Activated T-helper 17 cell treated with anti-CD3 and anti-CD28 coated beads, Interleukin-2, amount 50 U/mL, for 72 hours (primary cell): ENCODE data around the gene FRMD1. TPM values are rescaled to one million over a fixed set of nuclear protein-coding genes. Genes with fewer than 3 reads are reported as not detected.

Source experiments
- ATAC-seq: fragments of 150-1000 bp; cut with Tn5 transposase; replicated peaks from 2 replicates; pipeline ENCODE4 v1.10.0; 2021; ENCODE audit warnings: mild to moderate bottlenecking, moderate library complexity
- H3K27ac Mint-ChIP-seq: one replicate; pipeline ENCODE4 v1.8.0; 2022; ENCODE audit warnings: mixed read lengths
- H3K27me3 Mint-ChIP-seq: one replicate; pipeline ENCODE4 v1.8.0; 2022; ENCODE audit warnings: mixed read lengths
- H3K36me3 Mint-ChIP-seq: one replicate; pipeline ENCODE4 v1.8.0; 2022; ENCODE audit warnings: low read depth, mild to moderate bottlenecking, mixed read lengths
- H3K4me1 Mint-ChIP-seq: one replicate; pipeline ENCODE4 v1.8.0; 2022; ENCODE audit warnings: mixed read lengths
- H3K4me3 Mint-ChIP-seq: one replicate; pipeline ENCODE4 v1.8.0; 2022; ENCODE audit warnings: mild to moderate bottlenecking, mixed read lengths
- H3K9me3 Mint-ChIP-seq: one replicate; pipeline ENCODE4 v1.8.0; 2022; ENCODE audit warnings: mixed read lengths
- total RNA-seq, 2 donors: library from RNA; stranded (reverse); gene quantifications; one replicate each; pipeline ENCODE4 v1.2.3, GENCODE V29; 2022

FRMD1 gene
- total RNA-seq, 2 donors from 2014 or later: not detected

- peaks cover 6% of the 10 kb centered on the region for H3K27me3 Mint-ChIP-seq
Measured at GRCh38 chr6:168093634-168094033, 14.6 kb upstream of the FRMD1 start.

GRCh38 chr6:168093071-168093505, 14.1 kb upstream of the FRMD1 start:
- peaks cover 6% of the 10 kb centered on the region for H3K27me3 Mint-ChIP-seq
- H3K27ac Mint-ChIP-seq: no peak overlapping the region
- no peaks in the 10 kb centered on the region for H3K36me3 Mint-ChIP-seq

More at GRCh38 chr6:168093634-168094033, 14.6 kb upstream of the FRMD1 start:
- no peaks in the 10 kb centered on the region for H3K36me3 Mint-ChIP-seq
- peaks cover 5% of the 10 kb centered on the region for H3K9me3 Mint-ChIP-seq
- ATAC-seq: no peak
- no peak overlapping the region for H3K27ac Mint-ChIP-seq
- H3K4me1 Mint-ChIP-seq: no peaks in the 10 kb centered on the region
- H3K4me3 Mint-ChIP-seq: no peak overlapping the region

GRCh38 chr6:168092541-168092940, 13.5 kb upstream of the FRMD1 start:
- ATAC-seq: no peak
- Mint-ChIP-seq H3K27ac (no peak overlapping the region), H3K4me1 (no peaks in the 10 kb centered on the region), H3K4me3 (no peak overlapping the region), H3K9me3 (peaks cover 5% of the 10 kb centered on the region), H3K27me3 (peaks cover 3% of the 10 kb centered on the region), H3K36me3 (no peaks in the 10 kb centered on the region)

More at GRCh38 chr6:168093071-168093505, 14.1 kb upstream of the FRMD1 start:
- Mint-ChIP-seq H3K4me3 (no peak overlapping the region), H3K4me1 (no peaks in the 10 kb centered on the region), H3K9me3 (peaks cover 5% of the 10 kb centered on the region)
- no peak for ATAC-seq

GRCh38 chr6:168091381-168092264, 12.6 kb upstream of the FRMD1 start:
- Mint-ChIP-seq H3K27ac (no peak overlapping the region), H3K27me3 (no peaks in the 10 kb centered on the region), H3K4me1 (no peaks in the 10 kb centered on the region), H3K4me3 (no peak overlapping the region), H3K36me3 (no peaks in the 10 kb centered on the region), H3K9me3 (peaks cover 5% of the 10 kb centered on the region)
- ATAC-seq: no peak

GRCh38 chr6:168090706-168091105, 11.7 kb upstream of the FRMD1 start:
- Mint-ChIP-seq H3K4me3 (no peak overlapping the region), H3K4me1 (no peaks in the 10 kb centered on the region), H3K9me3 (peaks cover 5% of the 10 kb centered on the region), H3K27me3 (no peaks in the 10 kb centered on the region), H3K27ac (no peak overlapping the region), H3K36me3 (no peaks in the 10 kb centered on the region)
- ATAC-seq: no peak

GRCh38 chr6:168090064-168090690, 11.2 kb upstream of the FRMD1 start:
- no peak for ATAC-seq
- Mint-ChIP-seq H3K4me3 (no peak overlapping the region), H3K27me3 (no peaks in the 10 kb centered on the region), H3K4me1 (no peaks in the 10 kb centered on the region), H3K9me3 (peaks cover 5% of the 10 kb centered on the region), H3K27ac (no peak overlapping the region), H3K36me3 (no peaks in the 10 kb centered on the region)

- H3K27ac Mint-ChIP-seq: no peak overlapping the region
- no peak overlapping the region for H3K4me3 Mint-ChIP-seq
- no peaks in the 10 kb centered on the region for H3K27me3 Mint-ChIP-seq
- H3K9me3 Mint-ChIP-seq: peaks cover 5% of the 10 kb centered on the region
- H3K36me3 Mint-ChIP-seq: no peaks in the 10 kb centered on the region
- H3K4me1 Mint-ChIP-seq: no peaks in the 10 kb centered on the region
- ATAC-seq: no peak
Measured at GRCh38 chr6:168089186-168090063, 10.4 kb upstream of the FRMD1 start.

- H3K27me3 Mint-ChIP-seq: no peaks in the 10 kb centered on the region
- no peaks in the 10 kb centered on the region for H3K36me3 Mint-ChIP-seq
- H3K27ac Mint-ChIP-seq: no peak overlapping the region
- ATAC-seq: no peak
- peaks cover 5% of the 10 kb centered on the region for H3K9me3 Mint-ChIP-seq
- no peaks in the 10 kb centered on the region for H3K4me1 Mint-ChIP-seq
- no peak overlapping the region for H3K4me3 Mint-ChIP-seq
Measured at GRCh38 chr6:168088161-168089053, 9.4 kb upstream of the FRMD1 start.

GRCh38 chr6:168087436-168088160, 8.6 kb upstream of the FRMD1 start:
- H3K4me3 Mint-ChIP-seq: no peak overlapping the region
- H3K27me3 Mint-ChIP-seq: no peaks in the 10 kb centered on the region
- no peak for ATAC-seq
- no peak overlapping the region for H3K27ac Mint-ChIP-seq
- no peaks in the 10 kb centered on the region for H3K36me3 Mint-ChIP-seq
- H3K9me3 Mint-ChIP-seq: peaks cover 5% of the 10 kb centered on the region
- no peaks in the 10 kb centered on the region for H3K4me1 Mint-ChIP-seq

GRCh38 chr6:168086616-168087015, 7.6 kb upstream of the FRMD1 start:
- Mint-ChIP-seq H3K4me1 (no peaks in the 10 kb centered on the region), H3K27me3 (no peaks in the 10 kb centered on the region), H3K9me3 (no peaks in the 10 kb centered on the region), H3K4me3 (no peak overlapping the region), H3K27ac (no peak overlapping the region), H3K36me3 (no peaks in the 10 kb centered on the region)
- no peak for ATAC-seq

GRCh38 chr6:168086066-168086465, 7.1 kb upstream of the FRMD1 start:
- Mint-ChIP-seq H3K27ac (no peak overlapping the region), H3K9me3 (no peaks in the 10 kb centered on the region), H3K4me3 (no peak overlapping the region)

GRCh38 chr6:168084465-168085160, 5.6 kb upstream of the FRMD1 start:
- Mint-ChIP-seq H3K4me3 (no peak overlapping the region), H3K9me3 (no peaks in the 10 kb centered on the region), H3K27me3 (no peaks in the 10 kb centered on the region), H3K36me3 (no peaks in the 10 kb centered on the region), H3K27ac (no peak overlapping the region), H3K4me1 (no peaks in the 10 kb centered on the region)
- ATAC-seq: no peak

More at GRCh38 chr6:168086066-168086465, 7.1 kb upstream of the FRMD1 start:
- ATAC-seq: no peak
- no peaks in the 10 kb centered on the region for H3K36me3 Mint-ChIP-seq
- H3K27me3 Mint-ChIP-seq: no peaks in the 10 kb centered on the region
- no peaks in the 10 kb centered on the region for H3K4me1 Mint-ChIP-seq

- Mint-ChIP-seq H3K27ac (no peak overlapping the region), H3K4me3 (no peak overlapping the region)
- ATAC-seq: no peak
Measured at GRCh38 chr6:168083514-168083885, 4.5 kb upstream of the FRMD1 start.

More at GRCh38 chr6:168083514-168083885, 4.5 kb upstream of the FRMD1 start:
- Mint-ChIP-seq H3K27me3 (no peaks in the 10 kb centered on the region), H3K4me1 (no peaks in the 10 kb centered on the region), H3K36me3 (no peaks in the 10 kb centered on the region), H3K9me3 (no peaks in the 10 kb centered on the region)
